Activated CD8-positive, alpha-beta T cell treated with anti-CD3 and anti-CD28 coated beads for 36 hours (primary cell): ENCODE measurements around the gene DNMT3A. TPM values are rescaled to one million over a fixed set of nuclear protein-coding genes. Genes with fewer than 3 reads are reported as not detected.

Experiments used
- ATAC-seq: fragments of 200-7000 bp; cut with Tn5 transposase; one replicate; pipeline ENCODE4 v1.10.0; 2021; ENCODE audit warnings: mild to moderate bottlenecking, moderate library complexity
- CTCF ChIA-PET: fragments of 350-600 bp; sonication (Branson Sonifier 250); formaldehyde crosslinking; loops from one replicate; lab custom pipeline; 2021; ENCODE audit warnings: antibody characterized with exemption; lab: Charles Lee
- POLR2A ChIA-PET: fragments of 350-600 bp; sonication (Branson Sonifier 250); formaldehyde crosslinking; loops from one replicate; lab custom pipeline; 2021; ENCODE audit warnings: antibody characterized with exemption; lab: Charles Lee
- DNase-seq: peaks from one replicate; pipeline ENCODE4 v3.0.0-alpha.2; 2020
- H3K27ac Mint-ChIP-seq: one replicate; pipeline ENCODE4 v1.8.0; 2021; ENCODE audit warnings: mild to moderate bottlenecking, mixed read lengths
- H3K27me3 Mint-ChIP-seq: one replicate; pipeline ENCODE4 v1.8.0; 2021; ENCODE audit warnings: mixed read lengths
- H3K36me3 Mint-ChIP-seq: one replicate; pipeline ENCODE4 v1.8.0; 2021; ENCODE audit warnings: low read depth, mixed read lengths
- H3K4me1 Mint-ChIP-seq: one replicate; pipeline ENCODE4 v1.8.0; 2021; ENCODE audit warnings: low read depth, mixed read lengths
- H3K4me3 Mint-ChIP-seq: one replicate; pipeline ENCODE4 v1.8.0; 2021; ENCODE audit warnings: mild to moderate bottlenecking, moderate library complexity, mixed read lengths
- H3K9me3 Mint-ChIP-seq: one replicate; pipeline ENCODE4 v1.8.0; 2021; ENCODE audit warnings: mixed read lengths
- intact Hi-C: fragments of 100-400 bp; cut with micrococcal nuclease; formaldehyde crosslinking; loops from one replicate; pipeline ENCODE4 v1.10.0; 2022
- total RNA-seq, 2 experiments: library from RNA; stranded (reverse); gene quantifications; one replicate each; pipeline ENCODE4 v1.2.3, GENCODE V29; 2021
- TF ChIP-seq, protein P1 (sequence below): fragments of 200-600 bp; IDR thresholded peaks from one replicate; pipeline ENCODE4 v1.8.0; 2022; ENCODE audit warnings: antibody characterized with exemption, mild to moderate bottlenecking

The DNMT3A gene
- total RNA-seq, 2 experiments from 2014 or later, result 84.8 to 97.8 TPM

DNA sequence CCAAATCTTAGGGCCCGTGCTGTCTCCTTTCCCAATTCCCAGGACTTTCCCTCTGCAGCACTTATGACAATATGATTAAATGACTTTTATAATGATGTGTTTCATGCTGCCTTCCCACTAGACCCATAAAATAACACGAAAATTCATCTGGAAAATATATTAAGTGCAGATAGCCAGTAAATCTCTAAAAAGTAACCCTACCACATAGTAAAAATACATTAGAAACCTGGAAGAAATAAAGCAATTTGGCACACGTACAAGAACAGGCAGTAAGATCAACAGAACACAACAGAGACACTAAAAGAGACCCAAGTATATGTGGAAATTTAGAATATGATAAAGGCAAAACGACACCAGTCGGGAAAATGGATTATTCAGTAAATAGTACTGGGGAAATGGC, 143.1 kb downstream of the DNMT3A start:
- ATAC-seq, result no peak
- Mint-ChIP-seq H3K27me3 (no peaks in the 10 kb centered on the region), H3K4me1 (peaks cover 7% of the 10 kb centered on the region), H3K27ac (no peak overlapping the region), H3K4me3 (no peak overlapping the region), H3K36me3 (no peaks in the 10 kb centered on the region), H3K9me3 (no peaks in the 10 kb centered on the region)
- intact Hi-C loops, result loop anchor here (10.0 kb wide), 1 partner anchor 224 kb away; the partner anchor contains the start of gene DNAJC27
- ChIA-PET CTCF (interaction anchor here (1.3 kb wide), 1 partner anchor 30 kb away, joined by 4 read pairs; no protein-coding TSS in a partner anchor), POLR2A (no interaction called here)
- no peak for DNase-seq
- TF ChIP-seq, protein P1, sequence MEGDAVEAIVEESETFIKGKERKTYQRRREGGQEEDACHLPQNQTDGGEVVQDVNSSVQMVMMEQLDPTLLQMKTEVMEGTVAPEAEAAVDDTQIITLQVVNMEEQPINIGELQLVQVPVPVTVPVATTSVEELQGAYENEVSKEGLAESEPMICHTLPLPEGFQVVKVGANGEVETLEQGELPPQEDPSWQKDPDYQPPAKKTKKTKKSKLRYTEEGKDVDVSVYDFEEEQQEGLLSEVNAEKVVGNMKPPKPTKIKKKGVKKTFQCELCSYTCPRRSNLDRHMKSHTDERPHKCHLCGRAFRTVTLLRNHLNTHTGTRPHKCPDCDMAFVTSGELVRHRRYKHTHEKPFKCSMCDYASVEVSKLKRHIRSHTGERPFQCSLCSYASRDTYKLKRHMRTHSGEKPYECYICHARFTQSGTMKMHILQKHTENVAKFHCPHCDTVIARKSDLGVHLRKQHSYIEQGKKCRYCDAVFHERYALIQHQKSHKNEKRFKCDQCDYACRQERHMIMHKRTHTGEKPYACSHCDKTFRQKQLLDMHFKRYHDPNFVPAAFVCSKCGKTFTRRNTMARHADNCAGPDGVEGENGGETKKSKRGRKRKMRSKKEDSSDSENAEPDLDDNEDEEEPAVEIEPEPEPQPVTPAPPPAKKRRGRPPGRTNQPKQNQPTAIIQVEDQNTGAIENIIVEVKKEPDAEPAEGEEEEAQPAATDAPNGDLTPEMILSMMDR, result no peak

DNA sequence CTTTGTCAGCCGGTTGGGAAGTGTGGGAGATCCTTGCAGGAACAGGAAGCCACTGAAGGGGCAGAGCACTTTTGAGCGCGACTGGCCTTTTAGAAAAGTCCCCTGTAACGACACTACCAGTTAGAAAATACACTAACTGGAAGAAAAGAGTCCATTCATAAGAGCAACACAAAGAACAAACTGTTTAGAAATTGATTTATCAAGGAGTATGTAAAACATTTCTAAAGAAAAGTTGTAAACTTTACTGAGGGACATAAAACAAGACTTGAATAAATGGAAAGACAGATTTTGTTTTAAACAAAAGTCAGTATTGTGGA, 143.6 kb downstream of the DNMT3A start:
- Mint-ChIP-seq H3K4me3 (no peak overlapping the region), H3K27ac (no peak overlapping the region), H3K36me3 (no peaks in the 10 kb centered on the region), H3K4me1 (peaks cover 7% of the 10 kb centered on the region), H3K27me3 (no peaks in the 10 kb centered on the region), H3K9me3 (no peaks in the 10 kb centered on the region)
- CTCF ChIA-PET, result interaction anchor here (1.3 to 4.6 kb wide), 6 partner anchors 9 to 223 kb away, joined by 3 to 79 read pairs (median 26); partner anchors contain the start of gene POMC
- DNase-seq, result no peak
- POLR2A ChIA-PET, result no interaction called here
- intact Hi-C loops, result loop anchor here (10.0 kb wide), 1 partner anchor 223 kb away; the partner anchor contains the start of gene DNAJC27
- ATAC-seq, result no peak
- TF ChIP-seq, protein P1, result no peak

DNA sequence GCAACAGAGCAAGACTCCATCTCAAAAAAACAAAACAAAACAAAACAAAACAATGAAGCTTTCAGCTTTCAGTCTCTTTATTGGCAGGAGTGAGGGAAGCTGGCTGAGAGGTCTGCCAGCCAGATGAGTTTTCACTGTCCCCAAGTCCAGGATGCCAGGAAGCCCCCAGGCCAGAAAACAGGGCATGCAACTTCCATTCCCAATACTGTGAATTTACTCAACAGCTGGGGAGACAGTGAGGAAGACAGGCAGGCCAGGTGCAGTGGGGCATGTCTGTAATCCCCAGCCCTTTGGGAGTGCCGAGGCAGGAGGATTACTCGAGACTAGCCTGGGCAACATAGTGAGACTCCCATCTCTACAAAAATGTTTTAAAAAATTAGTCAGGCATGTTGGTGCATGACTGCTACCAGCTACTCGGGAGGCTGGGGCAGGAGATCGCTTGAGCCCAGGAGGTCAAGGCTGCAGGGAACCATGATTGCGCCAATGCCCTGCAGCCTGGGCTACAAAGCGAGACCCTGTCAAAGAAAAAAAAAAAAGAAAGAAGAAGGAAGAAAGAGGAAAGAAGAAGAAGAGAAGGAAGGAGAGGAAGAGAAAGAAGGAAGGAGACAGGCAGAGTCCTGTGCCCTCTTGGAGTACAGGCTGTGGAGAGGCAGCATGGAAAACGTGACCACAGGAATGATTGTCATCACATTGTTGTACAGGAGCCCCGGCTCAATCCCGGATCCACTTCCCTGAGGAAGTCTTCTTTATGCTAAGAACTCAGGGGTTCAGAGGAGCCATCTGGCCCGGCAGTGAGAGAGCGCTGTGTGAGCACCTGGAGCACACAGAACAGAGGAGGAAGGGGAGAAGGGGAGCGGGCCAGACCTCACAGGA, 144.2 kb downstream of the DNMT3A start:
- H3K36me3 Mint-ChIP-seq, result no peaks in the 10 kb centered on the region
- H3K27me3 Mint-ChIP-seq, result no peaks in the 10 kb centered on the region
- intact Hi-C loops, result loop anchor here (2.0 to 10.0 kb wide), 2 partner anchors 31 to 223 kb away; partner anchors contain the start of gene DNAJC27
- no peak overlapping the region for H3K4me3 Mint-ChIP-seq
- H3K9me3 Mint-ChIP-seq, result no peaks in the 10 kb centered on the region
- no peak overlapping the region for H3K27ac Mint-ChIP-seq
- ATAC-seq, result no peak
- H3K4me1 Mint-ChIP-seq, result peaks cover 6% of the 10 kb centered on the region
- CTCF ChIA-PET, result interaction anchor here (0.6 to 4.6 kb wide), 17 partner anchors 10 to 350 kb away, joined by 3 to 79 read pairs (median 4); partner anchors contain the start of gene POMC
- POLR2A ChIA-PET, result no interaction called here
- TF ChIP-seq, protein P1, result no peak
- DNase-seq, result no peak

GRCh38 chr2:25194576-25195122, 147.1 kb downstream of the DNMT3A start:
- ChIA-PET CTCF (interaction anchor here (0.7 to 4.6 kb wide), 6 partner anchors 13 to 397 kb away, joined by 3 to 79 read pairs (median 24); partner anchors contain the start of gene POMC), POLR2A (no interaction called here)
- Mint-ChIP-seq H3K27ac (no peak overlapping the region), H3K36me3 (no peaks in the 10 kb centered on the region), H3K4me3 (no peak overlapping the region), H3K9me3 (no peaks in the 10 kb centered on the region), H3K4me1 (no peaks in the 10 kb centered on the region), H3K27me3 (no peaks in the 10 kb centered on the region)
- DNase-seq, result no peak
- intact Hi-C loops, result loop anchor here (10.0 kb wide), 1 partner anchor 220 kb away; the partner anchor contains the start of gene DNAJC27
- TF ChIP-seq, protein P1, result no peak
- ATAC-seq, result no peak
